Stimulated activated naive CD4-positive, alpha-beta T cell treated with Interleukin-2 at 50 U/mL for 16 hours (primary cell): Measurements from ENCODE around the gene SMIM41.
"Not testable (repeated sequence)": the region's sequence is repeated elsewhere in the genome, so short reads cannot be mapped to it uniquely, and the experiment has no call there.

Experiments used
- DNase-seq: peaks from one replicate; lab custom pipeline; 2025; lab: John Stamatoyannopoulos, UW

Gene SMIM41

GRCh38 chr12:52085682-52086180, 6.2 kb downstream of the SMIM41 start:
- DNase-seq, result no peak

GRCh38 chr12:52086366-52086765, 6.9 kb downstream of the SMIM41 start:
- DNase-seq, result no peak

GRCh38 chr12:52086944-52087835, 7.7 kb downstream of the SMIM41 start:
- DNase-seq, result no peak

- no peak for DNase-seq
Observed at GRCh38 chr12:52087961-52088820, 8.7 kb downstream of the SMIM41 start.

- no peak for DNase-seq
Observed at GRCh38 chr12:52089491-52089890, 10.0 kb downstream of the SMIM41 start.

- no peak for DNase-seq
Observed at GRCh38 chr12:52090291-52090690, 10.8 kb downstream of the SMIM41 start.

GRCh38 chr12:52091061-52091460, 11.6 kb downstream of the SMIM41 start:
- DNase-seq, result no peak

GRCh38 chr12:52091869-52092268, 12.4 kb downstream of the SMIM41 start:
- no peak for DNase-seq

- no peak for DNase-seq
Observed at GRCh38 chr12:52093346-52093745, 13.8 kb downstream of the SMIM41 start.

GRCh38 chr12:52096332-52097044, 17.0 kb downstream of the SMIM41 start:
- DNase-seq, result no peak

GRCh38 chr12:52097045-52097666, 17.7 kb downstream of the SMIM41 start:
- no peak for DNase-seq

- not testable (repeated sequence) for DNase-seq
Observed at GRCh38 chr12:52104431-52105089, 25.1 kb downstream of the SMIM41 start.

- DNase-seq, result peak; percentile 61
Observed at GRCh38 chr12:52116222-52117125, 37.0 kb downstream of the SMIM41 start.

GRCh38 chr12:52117806-52118475, 38.4 kb downstream of the SMIM41 start:
- not testable (repeated sequence) for DNase-seq

- peak; percentile 17 for DNase-seq
Observed at GRCh38 chr12:52119398-52120254, 40.1 kb downstream of the SMIM41 start.

- DNase-seq, result no peak
Observed at GRCh38 chr12:52120951-52121823, 41.7 kb downstream of the SMIM41 start.

- peak; percentile 30 for DNase-seq
Observed at GRCh38 chr12:52121824-52122539, 42.5 kb downstream of the SMIM41 start.
